Natural killer cell treated with Interleukin-12 subunit alpha and Interleukin-12 subunit beta and Interleukin-15 and Interleukin-18, amount 100 ng/mL, for 72 hours (primary cell): ENCODE measurements around the gene SPATS1. TPM values are rescaled to one million over a fixed set of nuclear protein-coding genes. Genes with fewer than 3 reads are reported as not detected.

Source experiments
- total RNA-seq, 2 donors: library from RNA; stranded (reverse); gene quantifications; one replicate each; pipeline ENCODE4 v1.2.3, GENCODE V29; 2022

SPATS1 gene
- total RNA-seq, 2 donors from 2014 or later = not detected

Other genes with a start within 250 kb of the SPATS1 start
- gene MRPL14, start 215.2 kb upstream of the SPATS1 start, total RNA-seq = 10 to 100 TPM; 36.5 to 49.9 TPM
- 10 to 100 TPM; 21.2 to 22.2 TPM for gene TMEM63B, start 215.1 kb upstream of the SPATS1 start, total RNA-seq
- not detected for gene CAPN11, start 183.8 kb upstream of the SPATS1 start, total RNA-seq
- not detected for gene MYMX, start 125.7 kb upstream of the SPATS1 start, total RNA-seq
- 10 to 100 TPM; 25.1 to 95.6 TPM for gene SLC29A1, start 119.1 kb upstream of the SPATS1 start, total RNA-seq
- 1,000 to 10,000 TPM; 1,035 to 1,696 TPM for gene HSP90AB1, start 95.5 kb upstream of the SPATS1 start, total RNA-seq
- 10 to 100 TPM; 34.6 to 39.4 TPM for gene SLC35B2, start 85.1 kb upstream of the SPATS1 start, total RNA-seq
- 10 to 100 TPM; 24.1 to 26.1 TPM for gene NFKBIE, start 77.1 kb upstream of the SPATS1 start, total RNA-seq
- gene TMEM151B, start 72.2 kb upstream of the SPATS1 start, total RNA-seq = not detected
- gene AARS2, start 29.3 kb upstream of the SPATS1 start, total RNA-seq = 10 to 100 TPM; 19.3 to 32.6 TPM
- 10 to 100 TPM; 21.6 to 22.6 TPM for gene CDC5L, start 45.1 kb downstream of the SPATS1 start, total RNA-seq